Parathyroid adenoma (tissue), 2 donors: ENCODE results near the gene MCM3AP.

ENCODE experiments used
- H2AFZ ChIP-seq: fragments of 300-600 bp; sonication (generic); one replicate; pipeline ENCODE4 v1.7.0; 2017; ENCODE audit warnings: antibody characterized with exemption, mild to moderate bottlenecking
- H3K27ac ChIP-seq: fragments of 300-600 bp; sonication (generic); one replicate; pipeline ENCODE4 v1.7.0; 2017
- H3K27me3 ChIP-seq: fragments of 300-600 bp; sonication (generic); one replicate; pipeline ENCODE4 v1.7.0; 2017; ENCODE audit warnings: low read length; ENCODE audit not compliant: control insufficient read depth, insufficient read depth
- H3K36me3 ChIP-seq: fragments of 300-600 bp; sonication (generic); one replicate; pipeline ENCODE4 v1.7.0; 2017; ENCODE audit warnings: low read length; ENCODE audit not compliant: control insufficient read depth, insufficient read depth
- H3K4me1 ChIP-seq: fragments of 300-600 bp; sonication (generic); one replicate; pipeline ENCODE4 v1.7.0; 2017; ENCODE audit warnings: control low read depth
- H3K4me2 ChIP-seq: fragments of 300-600 bp; sonication (generic); one replicate; pipeline ENCODE4 v1.7.0; 2017; ENCODE audit warnings: low read length
- H3K4me3 ChIP-seq: fragments of 300-600 bp; sonication (generic); one replicate; pipeline ENCODE4 v1.7.0; 2017; ENCODE audit warnings: low read depth, low read length
- H3K79me2 ChIP-seq: fragments of 300-600 bp; sonication (generic); one replicate; pipeline ENCODE4 v1.7.0; 2017; ENCODE audit warnings: control low read depth
- H3K9ac ChIP-seq: fragments of 300-600 bp; sonication (generic); one replicate; pipeline ENCODE4 v1.7.0; 2017; ENCODE audit warnings: mild to moderate bottlenecking
- H3K9me3 ChIP-seq: fragments of 300-600 bp; sonication (generic); one replicate; pipeline ENCODE4 v1.7.0; 2017; ENCODE audit warnings: low read length; ENCODE audit not compliant: control insufficient read depth
- TF ChIP-seq, protein P1 (sequence below): fragments of 300-600 bp; sonication (generic); IDR thresholded peaks from one replicate; pipeline ENCODE4 v1.7.0; 2017; ENCODE audit warnings: antibody characterized with exemption, mild to moderate bottlenecking
- donor health status: primary hyperparathyroidism.

Gene MCM3AP

DNA sequence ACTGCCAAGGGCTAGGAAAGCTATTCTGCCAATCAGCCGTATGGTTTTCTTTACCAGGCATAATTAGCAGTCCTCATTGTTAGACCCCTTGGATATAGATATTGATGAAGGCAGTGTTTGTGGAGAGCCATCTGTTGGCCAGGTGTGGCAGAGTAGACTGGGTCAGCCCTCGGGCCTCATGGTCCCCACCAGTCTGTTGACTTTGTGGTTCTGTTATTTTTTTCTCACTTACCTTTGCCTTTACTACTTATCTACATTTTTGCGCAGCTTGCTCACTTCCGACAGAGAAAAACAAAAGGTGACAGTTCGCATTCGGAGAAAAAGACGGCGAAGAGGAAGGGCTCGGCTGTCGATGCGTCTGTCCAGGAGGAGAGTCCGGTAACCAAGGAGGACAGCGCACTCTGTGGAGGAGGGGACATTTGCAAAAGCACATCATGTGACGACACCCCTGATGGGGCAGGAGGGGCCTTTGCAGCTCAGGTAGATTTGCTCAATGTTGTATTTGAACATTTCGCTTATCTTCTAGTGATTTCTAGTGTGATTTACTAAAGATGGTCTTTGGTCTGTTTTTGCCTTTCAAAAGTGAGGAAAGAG, 40.8 kb upstream of the MCM3AP start:
- no peaks in the 10 kb centered on the region for H3K9me3 ChIP-seq

DNA sequence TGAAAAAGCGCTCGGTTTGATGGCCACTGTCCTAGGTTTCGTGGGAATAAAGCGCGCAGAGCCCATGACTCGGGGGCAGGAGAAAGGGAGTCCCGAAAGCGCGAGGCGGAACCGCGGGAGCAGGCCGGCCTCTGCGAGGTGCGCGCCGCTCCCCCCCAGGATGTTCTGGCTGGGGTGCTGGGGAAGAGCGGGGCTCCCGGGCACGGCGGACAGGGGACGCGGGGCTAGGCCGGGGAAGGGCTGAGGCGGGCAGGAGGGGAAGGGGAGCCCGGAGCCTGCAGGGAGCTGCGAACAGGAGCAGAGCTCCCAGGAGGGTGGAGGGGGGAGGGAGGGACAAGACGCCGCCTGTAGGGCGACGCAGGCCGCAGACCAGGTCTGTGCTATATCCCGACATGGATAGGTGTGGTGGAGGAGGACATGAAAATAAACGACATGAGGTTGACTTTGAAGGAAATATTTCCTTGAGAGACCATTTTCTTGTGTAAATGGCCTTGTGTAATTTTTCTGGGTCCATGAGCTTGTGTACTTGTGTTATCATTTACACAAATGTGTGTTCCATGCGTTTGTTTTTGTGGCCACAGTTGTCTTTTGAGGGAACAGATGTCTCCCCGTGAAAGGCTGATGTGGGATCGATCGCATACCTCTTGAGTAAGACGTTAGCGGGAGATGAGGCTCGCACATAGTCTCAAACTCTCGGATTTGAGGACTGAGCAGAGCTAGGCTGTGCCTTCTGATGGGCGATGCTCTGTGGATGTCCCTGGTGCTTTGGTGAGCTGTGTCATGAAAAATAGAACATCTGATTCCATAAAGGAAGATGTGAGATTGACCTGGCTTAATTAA, 39.9 kb upstream of the MCM3AP start:
- Histone ChIP-seq H3K27me3 (no peaks in the 10 kb centered on the region), H2AFZ (peak overlapping the region; percentile 61), H3K9ac (no peak overlapping the region), H3K4me1 (peaks cover 3% of the 10 kb centered on the region), H3K4me2 (peak overlapping the region; percentile 79), H3K9me3 (no peaks in the 10 kb centered on the region), H3K79me2 (no peaks in the 10 kb centered on the region), H3K4me3 (peak overlapping the region; percentile 98), H3K36me3 (no peaks in the 10 kb centered on the region), H3K27ac (peak overlapping the region; percentile 58)
- TF ChIP-seq, protein P1, sequence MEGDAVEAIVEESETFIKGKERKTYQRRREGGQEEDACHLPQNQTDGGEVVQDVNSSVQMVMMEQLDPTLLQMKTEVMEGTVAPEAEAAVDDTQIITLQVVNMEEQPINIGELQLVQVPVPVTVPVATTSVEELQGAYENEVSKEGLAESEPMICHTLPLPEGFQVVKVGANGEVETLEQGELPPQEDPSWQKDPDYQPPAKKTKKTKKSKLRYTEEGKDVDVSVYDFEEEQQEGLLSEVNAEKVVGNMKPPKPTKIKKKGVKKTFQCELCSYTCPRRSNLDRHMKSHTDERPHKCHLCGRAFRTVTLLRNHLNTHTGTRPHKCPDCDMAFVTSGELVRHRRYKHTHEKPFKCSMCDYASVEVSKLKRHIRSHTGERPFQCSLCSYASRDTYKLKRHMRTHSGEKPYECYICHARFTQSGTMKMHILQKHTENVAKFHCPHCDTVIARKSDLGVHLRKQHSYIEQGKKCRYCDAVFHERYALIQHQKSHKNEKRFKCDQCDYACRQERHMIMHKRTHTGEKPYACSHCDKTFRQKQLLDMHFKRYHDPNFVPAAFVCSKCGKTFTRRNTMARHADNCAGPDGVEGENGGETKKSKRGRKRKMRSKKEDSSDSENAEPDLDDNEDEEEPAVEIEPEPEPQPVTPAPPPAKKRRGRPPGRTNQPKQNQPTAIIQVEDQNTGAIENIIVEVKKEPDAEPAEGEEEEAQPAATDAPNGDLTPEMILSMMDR: no peak

More for the DNA sequence above, 40.8 kb upstream of the MCM3AP start:
- H3K36me3 ChIP-seq: no peaks in the 10 kb centered on the region
- TF ChIP-seq, protein P1: no peak
- H3K9ac ChIP-seq: no peak overlapping the region
- H3K27ac ChIP-seq: no peak overlapping the region
- H2AFZ ChIP-seq: no peak overlapping the region
- no peak overlapping the region for H3K4me2 ChIP-seq
- H3K4me1 ChIP-seq: peaks cover 3% of the 10 kb centered on the region
- H3K27me3 ChIP-seq: no peaks in the 10 kb centered on the region
- H3K4me3 ChIP-seq: no peak overlapping the region
- H3K79me2 ChIP-seq: no peaks in the 10 kb centered on the region

DNA sequence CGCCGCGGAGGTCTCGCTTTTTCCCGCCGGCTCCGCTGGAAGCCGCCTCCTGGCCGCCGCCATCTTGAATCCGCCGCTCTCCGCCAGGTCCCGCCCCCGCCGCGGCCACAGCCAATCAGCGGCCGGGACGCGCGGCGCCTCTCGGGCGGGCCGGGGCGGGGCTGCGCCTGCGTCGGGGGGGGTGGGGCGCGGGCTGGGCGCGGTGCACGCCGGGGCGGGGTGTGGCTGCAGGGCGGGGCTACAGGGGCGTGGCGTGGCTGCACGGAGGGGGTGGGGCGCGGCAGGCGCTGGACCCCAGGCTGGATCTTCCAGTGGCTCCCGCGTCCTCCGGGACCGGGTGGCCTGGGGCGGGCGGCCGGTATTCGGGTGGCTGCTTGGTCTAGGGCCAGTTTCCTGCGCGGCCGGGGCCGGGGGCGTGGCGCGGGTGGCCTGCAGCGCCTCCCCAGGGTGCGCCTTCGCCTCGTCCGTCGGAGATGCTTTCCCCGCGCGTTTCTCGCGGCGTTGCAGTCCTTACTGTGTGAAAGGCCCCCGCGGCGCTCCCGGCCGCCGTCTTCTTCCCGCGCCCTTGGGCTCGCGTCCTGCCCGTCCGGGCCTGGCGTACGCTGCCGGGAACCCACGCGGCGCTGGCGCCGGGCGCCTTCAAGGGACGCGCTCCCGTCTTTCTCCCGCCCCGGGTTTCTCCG, 39.1 kb upstream of the MCM3AP start:
- H3K36me3 ChIP-seq: no peaks in the 10 kb centered on the region
- H3K27ac ChIP-seq: peak overlapping the region; percentile 58
- H3K4me2 ChIP-seq: peak overlapping the region; percentile 94
- H3K27me3 ChIP-seq: no peaks in the 10 kb centered on the region
- no peak overlapping the region for H3K9ac ChIP-seq
- H3K79me2 ChIP-seq: no peaks in the 10 kb centered on the region
- TF ChIP-seq, protein P1: no peak
- no peaks in the 10 kb centered on the region for H3K9me3 ChIP-seq
- H2AFZ ChIP-seq: peak overlapping the region; percentile 63
- peak overlapping the region; percentile 98 for H3K4me3 ChIP-seq
- H3K4me1 ChIP-seq: peaks cover 3% of the 10 kb centered on the region

DNA sequence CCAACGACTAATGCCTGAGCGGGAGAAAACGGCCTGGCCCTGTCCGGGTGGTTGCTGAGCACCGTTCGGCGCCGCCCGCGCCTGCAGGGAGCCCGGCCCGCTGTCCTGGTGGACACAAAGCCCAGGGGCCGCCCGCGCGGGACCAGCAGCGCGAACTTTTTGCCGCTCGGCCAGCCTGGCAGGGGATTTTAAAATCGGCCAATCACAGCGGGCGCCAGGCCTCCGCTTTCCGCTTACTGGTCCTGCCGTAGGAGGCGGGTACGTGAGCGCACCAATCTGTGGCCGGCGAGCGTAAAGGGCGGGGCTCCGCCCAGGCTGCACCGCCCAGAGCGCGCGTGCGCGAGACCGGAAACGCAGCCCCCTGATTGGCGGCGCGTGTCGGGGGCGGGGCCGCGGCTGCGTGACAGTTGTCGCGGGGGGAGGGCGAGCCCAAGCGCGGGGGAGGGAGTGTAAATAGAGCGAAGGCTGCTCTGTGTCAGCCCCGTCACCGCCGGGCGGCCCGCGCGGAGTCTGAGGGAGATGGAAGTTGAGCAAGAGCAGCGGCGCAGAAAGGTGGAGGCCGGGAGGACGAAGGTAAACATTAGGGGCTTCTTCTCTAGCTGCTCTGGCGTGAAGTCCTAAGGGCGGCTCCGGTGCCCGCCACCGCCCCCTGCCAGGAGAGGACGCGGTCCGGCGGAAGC, 38.4 kb upstream of the MCM3AP start, which contains the start of the genes C21orf58 and PCNT:
Gene C21orf58 (minus strand): TSS at position 161 of the 680 bp plus-strand sequence. CDS start 1,132 bp downstream, outside the sequence.
Gene PCNT (plus strand): TSS at position 447 of the 680 bp plus-strand sequence. CDS start 73 bp downstream, at position 520.
- H3K27ac ChIP-seq: peak within 1 kb of the TSS; percentile 58
- H3K79me2 ChIP-seq: no peaks in the 10 kb centered on the region
- H3K4me3 ChIP-seq: peak within 1 kb of the TSS; percentile 98
- no peaks in the 10 kb centered on the region for H3K9me3 ChIP-seq
- H3K4me1 ChIP-seq: peaks cover 3% of the 10 kb centered on the region
- TF ChIP-seq, protein P1: no peak
- no peaks in the 10 kb centered on the region for H3K36me3 ChIP-seq
- peak within 1 kb of the TSS; percentile 82 for H2AFZ ChIP-seq
- no peak within 1 kb of the TSS for H3K9ac ChIP-seq
- H3K4me2 ChIP-seq: peak within 1 kb of the TSS; percentile 98
- H3K27me3 ChIP-seq: no peaks in the 10 kb centered on the region
